Measurements from ENCODE around the gene INTS1. TPM values are rescaled to one million over a fixed set of nuclear protein-coding genes. Genes with fewer than 3 reads are reported as not detected.

INTS1 gene
- total and polyA plus RNA-seq, 2 of the 4 experiments (the other 2 are of a cell fraction) = 9.3 to 40.1 TPM

DNA sequence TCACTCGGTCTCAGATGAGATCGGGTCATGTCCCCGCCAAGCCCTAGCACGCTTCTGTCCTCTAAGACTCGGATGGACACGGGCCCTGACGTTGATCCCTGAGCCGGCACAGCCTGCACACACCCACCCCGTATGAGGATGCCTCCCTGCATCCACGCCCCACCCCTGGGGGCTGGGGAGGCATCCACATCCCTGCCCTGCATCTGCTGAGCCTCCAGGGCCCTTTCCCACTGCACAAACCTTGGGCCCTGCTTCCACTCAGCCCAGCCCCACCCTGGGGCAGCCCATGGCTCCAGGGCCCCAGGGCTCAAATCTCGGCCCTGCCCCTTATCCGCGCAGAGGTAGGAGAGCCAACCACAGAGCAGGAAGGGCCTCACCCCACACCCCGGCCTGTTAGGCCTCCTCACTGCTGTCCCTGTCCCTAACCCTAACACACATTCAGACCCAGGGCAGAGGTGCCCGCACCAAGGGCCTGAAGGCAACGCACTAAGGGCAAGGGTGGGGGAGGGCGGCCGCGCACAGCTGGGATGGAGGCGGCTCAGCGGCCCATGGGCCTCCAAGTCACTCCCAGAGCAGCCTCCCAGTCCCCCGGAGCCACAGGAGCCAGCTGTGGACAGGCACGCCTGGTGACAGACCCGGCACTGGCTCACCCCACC is 35.4 kb downstream of the INTS1 start:
- no peak overlapping the region for H3K14ac ChIP-seq (replicated peaks; ENCODE audit: low read depth, low read length)
- no peak overlapping the region for H3K4me2 ChIP-seq (ENCODE audit: low read depth, low read length)
- H2AK9ac ChIP-seq (replicated peaks; ENCODE audit: low read depth, low read length, poor library complexity) = peak overlapping the region; percentile 55
- peaks cover 38% of the 10 kb centered on the region; the same call in 1 of the 2 replicates for H3K36me3 ChIP-seq (ENCODE audit: control insufficient read depth, insufficient read depth, low read length)
- no peak overlapping the region for H2BK120ac ChIP-seq (ENCODE audit: low read depth, low read length)
- no peak overlapping the region for H3K9ac ChIP-seq (ENCODE audit: low read depth, low read length)
- H4K20me1 ChIP-seq (ENCODE audit: insufficient read depth, low read length) = no peaks in the 10 kb centered on the region
- H3K4ac ChIP-seq (ENCODE audit: low read depth, low read length) = no peak overlapping the region
- no peak overlapping the region for H4K91ac ChIP-seq (ENCODE audit: insufficient read depth, low read depth, low read length)
- no peaks in the 10 kb centered on the region for H3K27me3 ChIP-seq (ENCODE audit: control insufficient read depth, insufficient read depth, low read length)
- in situ Hi-C loops (cut with MboI; ENCODE audit: low sequenced_read_pairs) = no loop called here
- WGBS, 2 experiments (ENCODE audit: extremely low coverage in 2 of 2, insufficient read length in 1 of 2) = 92% methylated on average over 15 of the region's 24 CpGs; no CpG with 5 or more reads in 1 of the 2 experiments
- no peaks in the 10 kb centered on the region for H3K79me1 ChIP-seq (ENCODE audit: low read depth in 1 of 2, low read length in 2 of 2)
- CTCF ChIA-PET = no interaction called here
- BruUV-seq (replicated peaks) = no TSS peak
- no peak overlapping the region for H3K56ac ChIP-seq (ENCODE audit: extremely low read depth, insufficient read depth, low read length)
- dilution Hi-C loops (cut with HindIII; ENCODE audit: low sequenced_read_pairs, unreplicated experiment) = no loop called here
- no peak for DNase-seq
- no peak overlapping the region for H3K18ac ChIP-seq (ENCODE audit: low read depth, low read length)
- H2BK5ac ChIP-seq (ENCODE audit: low read depth, low read length, poor library complexity, severe bottlenecking) = no peak overlapping the region
- H2AFZ ChIP-seq (replicated peaks; ENCODE audit: low read length, poor library complexity) = peak overlapping the region; percentile 61
- no peak overlapping the region for H2AK5ac ChIP-seq (ENCODE audit: low read depth, low read length)
- H2BK15ac ChIP-seq (ENCODE audit: low read depth, low read length) = no peak overlapping the region
- H3K9me3 ChIP-seq (ENCODE audit: control insufficient read depth, insufficient read depth, low read length) = no peaks in the 10 kb centered on the region
- no peak overlapping the region for H3K23ac ChIP-seq (ENCODE audit: low read depth, low read length)
- ATAC-seq (ENCODE audit: low read depth) = no peak
- peaks cover 2% of the 10 kb centered on the region; the same call in 1 of the 2 replicates for H3K9me1 ChIP-seq (ENCODE audit: insufficient read depth, low read length)
- no peak overlapping the region for H3K4me3 ChIP-seq (ENCODE audit: insufficient read depth, low read depth, low read length)
- TF ChIP-seq CEBPB (IDR thresholded peaks at IDR 0.05; ENCODE audit: low read depth, low read length) (no peak), SMC3 (IDR thresholded peaks at IDR 0.05; ENCODE audit: low read depth, low read length) (no peak), NFE2L2 (IDR thresholded peaks at IDR 0.05; ENCODE audit: low read depth, low read length) (no peak), BHLHE40 (IDR thresholded peaks at IDR 0.05; ENCODE audit: low read depth, low read length) (no peak), RAD21 (IDR thresholded peaks at IDR 0.05; ENCODE audit: low read length) (no peak), CHD1 (IDR thresholded peaks at IDR 0.05; ENCODE audit: low read depth, low read length) (no peak), RCOR1 (IDR thresholded peaks at IDR 0.05; ENCODE audit: insufficient replicate concordance, low read length) (no peak), MXI1 (IDR thresholded peaks at IDR 0.05; ENCODE audit: borderline replicate concordance, low read depth, low read length) (no peak)
- no peak overlapping the region for H4K5ac ChIP-seq (ENCODE audit: low read depth, low read length)
- no peak overlapping the region for H4K8ac ChIP-seq (ENCODE audit: low read depth in 2 of 2, low read length in 2 of 2)
- peaks cover 6% of the 10 kb centered on the region for H3K4me1 ChIP-seq (ENCODE audit: control insufficient read depth, insufficient read depth, low read length)
- H3K27ac ChIP-seq (ENCODE audit: insufficient read depth, low read length) = no peak overlapping the region
- POLR2A ChIA-PET (ENCODE audit: unreplicated experiment) = no interaction called here
- intact Hi-C loops (cut with micrococcal nuclease) = no loop called here
- no peak overlapping the region for H2BK20ac ChIP-seq (ENCODE audit: low read depth, low read length)

All from IMR-90 (cell line).